Measurements from ENCODE around the gene CTBP2.

DNA sequence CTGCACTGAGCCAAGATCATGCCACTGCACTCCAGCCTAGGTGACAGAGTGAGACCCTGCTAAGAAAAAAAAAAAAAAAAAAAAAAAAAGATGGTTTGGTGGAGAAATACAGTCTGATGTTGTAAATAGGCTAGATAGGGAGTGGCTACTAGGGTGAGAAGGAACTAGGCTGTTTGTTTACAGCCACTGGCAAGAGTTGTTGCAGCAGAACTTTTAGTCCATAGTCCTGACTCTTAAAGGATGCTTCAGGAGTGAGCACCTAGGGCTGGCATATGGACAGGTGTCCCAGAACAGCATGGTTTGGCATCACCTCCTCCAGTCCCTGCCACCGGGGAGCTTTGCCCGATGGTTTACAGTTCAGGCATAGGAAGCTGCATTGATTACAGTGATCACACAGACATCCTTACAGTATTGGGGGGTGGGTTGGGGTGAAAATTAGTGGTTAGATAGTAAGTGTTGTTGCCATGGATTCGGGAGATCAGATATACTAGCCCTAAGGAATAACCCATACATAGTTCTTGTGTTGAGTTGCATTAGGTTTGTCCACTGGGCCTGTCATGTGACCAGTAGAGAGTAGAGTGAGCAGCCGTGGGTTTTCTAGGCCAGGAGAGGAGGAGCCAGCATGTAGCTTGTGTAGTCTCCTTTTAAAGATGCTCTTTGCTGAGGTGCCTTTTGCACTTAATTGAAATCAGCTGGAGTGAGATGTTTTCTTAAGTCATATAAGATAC lies 182.6 kb downstream of the CTBP2 start:
- TF ChIP-seq, protein P1, sequence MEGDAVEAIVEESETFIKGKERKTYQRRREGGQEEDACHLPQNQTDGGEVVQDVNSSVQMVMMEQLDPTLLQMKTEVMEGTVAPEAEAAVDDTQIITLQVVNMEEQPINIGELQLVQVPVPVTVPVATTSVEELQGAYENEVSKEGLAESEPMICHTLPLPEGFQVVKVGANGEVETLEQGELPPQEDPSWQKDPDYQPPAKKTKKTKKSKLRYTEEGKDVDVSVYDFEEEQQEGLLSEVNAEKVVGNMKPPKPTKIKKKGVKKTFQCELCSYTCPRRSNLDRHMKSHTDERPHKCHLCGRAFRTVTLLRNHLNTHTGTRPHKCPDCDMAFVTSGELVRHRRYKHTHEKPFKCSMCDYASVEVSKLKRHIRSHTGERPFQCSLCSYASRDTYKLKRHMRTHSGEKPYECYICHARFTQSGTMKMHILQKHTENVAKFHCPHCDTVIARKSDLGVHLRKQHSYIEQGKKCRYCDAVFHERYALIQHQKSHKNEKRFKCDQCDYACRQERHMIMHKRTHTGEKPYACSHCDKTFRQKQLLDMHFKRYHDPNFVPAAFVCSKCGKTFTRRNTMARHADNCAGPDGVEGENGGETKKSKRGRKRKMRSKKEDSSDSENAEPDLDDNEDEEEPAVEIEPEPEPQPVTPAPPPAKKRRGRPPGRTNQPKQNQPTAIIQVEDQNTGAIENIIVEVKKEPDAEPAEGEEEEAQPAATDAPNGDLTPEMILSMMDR (conservative IDR thresholded peaks at IDR 0.05), result no peak
- no peak for TF ChIP-seq ZFX (IDR thresholded peaks at IDR 0.05)

Data from C4-2B (cell line).